GM23338 (cell line): ENCODE results near the gene UIMC1. TPM values are rescaled to one million over a fixed set of nuclear protein-coding genes. Genes with fewer than 3 reads are reported as not detected.
A peak's percentile ranks its signal among the peaks of the same experiment; 100 is the strongest.

ENCODE experiments used
- ATAC-seq: fragments of 200-7000 bp; cut with Tn5 transposase; 3 replicates; pipeline ENCODE4 v1.9.1; 2020
- DNase-seq: peaks from one replicate; pipeline ENCODE4 v3.0.0-alpha.2; 2015; ENCODE audit warnings: low spot score
- H2AFZ ChIP-seq: fragments of 200-600 bp; sonication (generic); 2 replicates; pipeline ENCODE4 v1.8.0; 2016; ENCODE audit warnings: antibody characterized with exemption, mild to moderate bottlenecking, moderate library complexity
- H3F3A ChIP-seq: fragments of 200-600 bp; sonication (generic); replicated peaks from 2 replicates; pipeline ENCODE4 v1.8.0; 2017; ENCODE audit warnings: antibody characterized with exemption, mixed run types, low read depth
- H3K27ac ChIP-seq: fragments of 200-600 bp; sonication (generic); 2 replicates; pipeline ENCODE4 v1.6.1; 2016; ENCODE audit warnings: low read depth
- H3K27me3 ChIP-seq: fragments of 200-600 bp; sonication (generic); 2 replicates; pipeline ENCODE4 v1.8.0; 2016; ENCODE audit warnings: mild to moderate bottlenecking, mixed run types, moderate library complexity; ENCODE audit not compliant: insufficient read depth
- H3K36me3 ChIP-seq: fragments of 200-600 bp; sonication (generic); 2 replicates; pipeline ENCODE4 v1.8.0; 2016; ENCODE audit warnings: mild to moderate bottlenecking; ENCODE audit not compliant: insufficient read depth
- H3K4me1 ChIP-seq: fragments of 200-600 bp; sonication (generic); 2 replicates; pipeline ENCODE4 v1.8.0; 2016; ENCODE audit warnings: mild to moderate bottlenecking, moderate library complexity; ENCODE audit not compliant: insufficient read depth
- H3K4me2 ChIP-seq: fragments of 200-600 bp; sonication (generic); 2 replicates; pipeline ENCODE4 v1.7.1; 2017; ENCODE audit warnings: mixed run types
- H3K4me3 ChIP-seq: fragments of 200-600 bp; sonication (generic); 2 replicates; pipeline ENCODE4 v1.6.1; 2016; ENCODE audit warnings: mixed run types
- H3K79me2 ChIP-seq: fragments of 200-600 bp; sonication (generic); replicated peaks from 2 replicates; pipeline ENCODE4 v1.8.0; 2017; ENCODE audit warnings: mild to moderate bottlenecking; ENCODE audit not compliant: insufficient read depth
- H3K9me2 ChIP-seq: fragments of 200-600 bp; sonication (generic); 2 replicates; pipeline ENCODE4 v1.8.0; 2017; ENCODE audit not compliant: insufficient read depth
- H4K20me1 ChIP-seq: fragments of 200-600 bp; sonication (generic); replicated peaks from 2 replicates; pipeline ENCODE4 v1.8.0; 2017; ENCODE audit warnings: mild to moderate bottlenecking; ENCODE audit not compliant: insufficient read depth
- H3K27ac Mint-ChIP-seq: 2 replicates; pipeline ENCODE4 v1.8.0; 2020; ENCODE audit warnings: inconsistent platforms, mild to moderate bottlenecking, moderate library complexity, mixed read lengths
- H3K27me3 Mint-ChIP-seq: 3 replicates; pipeline ENCODE4 v1.8.0; 2022; ENCODE audit warnings: low read depth, mild to moderate bottlenecking, moderate library complexity, mixed read lengths, inconsistent platforms; ENCODE audit not compliant: insufficient read depth, poor library complexity
- H3K36me3 Mint-ChIP-seq: 3 replicates; pipeline ENCODE4 v1.8.0; 2021; ENCODE audit warnings: low read depth, mild to moderate bottlenecking, inconsistent platforms, moderate library complexity, mixed read lengths
- H3K4me1 Mint-ChIP-seq: 3 replicates; pipeline ENCODE4 v1.8.0; 2020; ENCODE audit warnings: mild to moderate bottlenecking, inconsistent platforms, mixed read lengths
- H3K4me3 Mint-ChIP-seq: 3 replicates; pipeline ENCODE4 v1.8.0; 2021; ENCODE audit warnings: moderate library complexity, mild to moderate bottlenecking, inconsistent platforms, mixed read lengths
- H3K9me3 Mint-ChIP-seq: 3 replicates; pipeline ENCODE4 v1.8.0; 2020; ENCODE audit warnings: moderate library complexity, mild to moderate bottlenecking, inconsistent platforms, mixed read lengths
- CREB1 ChIP-seq: fragments of 250-450 bp; sonication (Bioruptor Pico); IDR thresholded peaks from 2 replicates; pipeline ENCODE4 v1.5.0; 2020; ENCODE audit warnings: low read depth, mild to moderate bottlenecking, moderate library complexity
- EZH2 ChIP-seq: fragments of 200-600 bp; sonication (generic); IDR thresholded peaks from one replicate; pipeline ENCODE4 v1.8.0; 2017; ENCODE audit warnings: antibody characterized with exemption, mild to moderate bottlenecking, low read depth; ENCODE audit not compliant: unreplicated experiment
- EZH2phosphoT487 ChIP-seq: fragments of 200-600 bp; sonication (generic); IDR thresholded peaks from one replicate; pipeline ENCODE4 v1.8.1; 2018; ENCODE audit warnings: antibody characterized with exemption; ENCODE audit not compliant: unreplicated experiment
- JUNB ChIP-seq: IDR thresholded peaks from one replicate; pipeline ENCODE4 v1.6.1; 2016; ENCODE audit warnings: antibody characterized with exemption; ENCODE audit not compliant: unreplicated experiment
- NANOG ChIP-seq: IDR thresholded peaks from 2 replicates; pipeline ENCODE4 v1.6.1; 2016; ENCODE audit warnings: antibody characterized with exemption, borderline replicate concordance
- POLR2AphosphoS5 ChIP-seq: IDR thresholded peaks from 2 replicates; pipeline ENCODE4 v1.6.1; 2016; ENCODE audit warnings: antibody characterized with exemption, low read depth
- STAT1 ChIP-seq: IDR thresholded peaks from one replicate; pipeline ENCODE4 v1.6.1; 2016; ENCODE audit warnings: antibody characterized with exemption; ENCODE audit not compliant: unreplicated experiment
- ZNF114 ChIP-seq: fragments of 250-450 bp; sonication (Bioruptor Pico); IDR thresholded peaks from 2 replicates; pipeline ENCODE4 v1.5.0; 2020; ENCODE audit warnings: mild to moderate bottlenecking, moderate library complexity
- ZNF331 ChIP-seq: fragments of 250-450 bp; sonication (Bioruptor Pico); IDR thresholded peaks from 2 replicates; pipeline ENCODE4 v1.5.0; 2020; ENCODE audit warnings: low read depth, mild to moderate bottlenecking, moderate library complexity
- polyA plus RNA-seq: library from polyadenylated mRNA; unstranded; fragments of >200 nt; fragmentation: Nextera tagmentation; extraction: Ambion mirVana; gene quantifications from 2 replicates; pipeline ENCODE4 v1.2.1, GENCODE V29; 2016
- total RNA-seq: library from RNA; depleted of rRNA; stranded (reverse); fragments of >200 nt; shearing (Covaris generic); gene quantifications from 2 replicates; pipeline ENCODE4 v1.2.3, GENCODE V29; 2014
- TF ChIP-seq, protein P1 (sequence below): IDR thresholded peaks from 2 replicates; pipeline ENCODE4 v1.6.1; 2016; ENCODE audit warnings: antibody characterized with exemption
- TF ChIP-seq, protein P2 (sequence below), 2 experiments: fragments of 200-600 bp in 1 of 2; sonication (generic) in 1 of 2; conservative IDR thresholded peaks; 2 replicates each; pipeline versions ENCODE4 v1.5.1 to v1.6.1; 2016 to 2017; ENCODE audit warnings: antibody characterized with exemption in 2 of 2, low read depth in 2 of 2, mild to moderate bottlenecking in 2 of 2, moderate library complexity in 1 of 2
- TF ChIP-seq, protein P3 (sequence below): IDR thresholded peaks from one replicate; pipeline ENCODE4 v1.6.1; 2018; ENCODE audit warnings: antibody characterized with exemption; ENCODE audit not compliant: unreplicated experiment

UIMC1 gene
- total and polyA plus RNA-seq, 2 experiments from 2014 or later = 36.4 to 40.1 TPM

DNA sequence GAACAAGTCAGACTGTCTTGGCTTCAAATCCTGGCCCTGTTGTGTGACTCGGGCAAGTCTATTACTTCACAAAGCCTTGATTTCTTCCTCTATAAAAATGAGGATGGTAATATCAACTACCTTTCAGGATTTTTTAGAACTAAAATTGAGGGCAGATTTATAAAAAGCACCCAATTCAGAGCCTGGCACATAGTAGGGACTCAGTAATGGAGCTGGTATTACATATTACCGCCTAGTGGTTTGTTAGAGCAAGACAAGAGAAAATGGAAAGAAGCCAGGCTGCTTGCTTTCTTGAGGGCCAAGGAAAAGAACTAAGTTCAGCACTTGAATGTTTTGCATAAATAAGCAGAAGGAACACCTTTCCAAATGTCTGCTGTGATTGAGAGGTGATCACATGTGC is 35.4 kb upstream of the UIMC1 start:
- Mint-ChIP-seq H3K4me3 (no peak overlapping the region), H3K9me3 (no peaks in the 10 kb centered on the region), H3K27ac (no peak overlapping the region), H3K27me3 (no peaks in the 10 kb centered on the region), H3K4me1 (no peaks in the 10 kb centered on the region), H3K36me3 (peaks cover 15% of the 10 kb centered on the region)
- H4K20me1 ChIP-seq = peaks cover 4% of the 10 kb centered on the region
- no peaks in the 10 kb centered on the region for H3F3A ChIP-seq
- no peak overlapping the region for H3K4me2 ChIP-seq
- H2AFZ ChIP-seq = no peak overlapping the region
- ATAC-seq (no peak), DNase-seq (peak; percentile 24)
- H3K4me1 ChIP-seq = no peaks in the 10 kb centered on the region
- H3K27me3 ChIP-seq = no peaks in the 10 kb centered on the region
- H3K9me2 ChIP-seq = no peaks in the 10 kb centered on the region
- peaks cover 6% of the 10 kb centered on the region; the same call in 1 of the 2 replicates for H3K36me3 ChIP-seq
- H3K27ac ChIP-seq = peak overlapping the region; percentile 11; the same call in 1 of the 2 replicates
- H3K4me3 ChIP-seq = no peak overlapping the region
- TF ChIP-seq, protein P1, sequence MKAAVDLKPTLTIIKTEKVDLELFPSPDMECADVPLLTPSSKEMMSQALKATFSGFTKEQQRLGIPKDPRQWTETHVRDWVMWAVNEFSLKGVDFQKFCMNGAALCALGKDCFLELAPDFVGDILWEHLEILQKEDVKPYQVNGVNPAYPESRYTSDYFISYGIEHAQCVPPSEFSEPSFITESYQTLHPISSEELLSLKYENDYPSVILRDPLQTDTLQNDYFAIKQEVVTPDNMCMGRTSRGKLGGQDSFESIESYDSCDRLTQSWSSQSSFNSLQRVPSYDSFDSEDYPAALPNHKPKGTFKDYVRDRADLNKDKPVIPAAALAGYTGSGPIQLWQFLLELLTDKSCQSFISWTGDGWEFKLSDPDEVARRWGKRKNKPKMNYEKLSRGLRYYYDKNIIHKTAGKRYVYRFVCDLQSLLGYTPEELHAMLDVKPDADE = no peak
- TF ChIP-seq, protein P2, sequence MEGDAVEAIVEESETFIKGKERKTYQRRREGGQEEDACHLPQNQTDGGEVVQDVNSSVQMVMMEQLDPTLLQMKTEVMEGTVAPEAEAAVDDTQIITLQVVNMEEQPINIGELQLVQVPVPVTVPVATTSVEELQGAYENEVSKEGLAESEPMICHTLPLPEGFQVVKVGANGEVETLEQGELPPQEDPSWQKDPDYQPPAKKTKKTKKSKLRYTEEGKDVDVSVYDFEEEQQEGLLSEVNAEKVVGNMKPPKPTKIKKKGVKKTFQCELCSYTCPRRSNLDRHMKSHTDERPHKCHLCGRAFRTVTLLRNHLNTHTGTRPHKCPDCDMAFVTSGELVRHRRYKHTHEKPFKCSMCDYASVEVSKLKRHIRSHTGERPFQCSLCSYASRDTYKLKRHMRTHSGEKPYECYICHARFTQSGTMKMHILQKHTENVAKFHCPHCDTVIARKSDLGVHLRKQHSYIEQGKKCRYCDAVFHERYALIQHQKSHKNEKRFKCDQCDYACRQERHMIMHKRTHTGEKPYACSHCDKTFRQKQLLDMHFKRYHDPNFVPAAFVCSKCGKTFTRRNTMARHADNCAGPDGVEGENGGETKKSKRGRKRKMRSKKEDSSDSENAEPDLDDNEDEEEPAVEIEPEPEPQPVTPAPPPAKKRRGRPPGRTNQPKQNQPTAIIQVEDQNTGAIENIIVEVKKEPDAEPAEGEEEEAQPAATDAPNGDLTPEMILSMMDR (conservative IDR thresholded peaks at IDR 0.05; ENCODE audit: low read depth in 2 of 2) = peak in 1 of 2 experiments; percentile 37; a peak in 2 of 4 replicates
- peaks cover 21% of the 10 kb centered on the region for H3K79me2 ChIP-seq

DNA sequence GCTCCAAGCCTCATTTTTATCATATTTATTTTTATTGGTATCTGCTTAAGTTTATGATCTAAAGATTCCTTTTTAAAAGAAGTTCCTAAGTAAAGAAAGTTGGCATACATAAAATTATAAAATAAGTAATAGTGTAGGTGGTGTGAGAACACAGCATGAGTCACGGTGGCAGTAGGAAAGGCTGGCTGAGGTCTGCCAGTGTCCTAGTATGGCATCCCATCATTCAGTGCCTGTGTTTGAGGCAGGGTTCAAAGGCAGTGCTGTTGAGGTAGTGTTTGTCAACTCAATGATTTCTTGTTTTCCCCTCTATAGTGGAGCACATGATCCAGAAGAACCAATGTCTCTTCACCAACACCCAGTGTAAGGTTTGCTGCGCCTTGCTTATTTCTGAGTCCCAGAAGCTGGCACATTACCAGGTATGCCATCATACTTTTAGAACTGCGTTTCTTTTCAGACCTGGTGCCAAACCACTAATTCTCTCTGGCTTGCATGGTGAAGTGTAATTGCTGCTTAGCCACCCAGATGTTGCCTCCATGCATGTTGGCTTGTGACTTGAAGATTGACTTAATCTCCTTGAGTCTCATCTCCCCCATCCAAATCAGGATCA is 34.3 kb upstream of the UIMC1 start:
- Histone ChIP-seq H3K9me2 (no peaks in the 10 kb centered on the region), H2AFZ (no peak overlapping the region), H3K79me2 (peaks cover 26% of the 10 kb centered on the region), H3K27ac (no peak overlapping the region), H3K4me1 (peaks cover 10% of the 10 kb centered on the region; the same call in 1 of the 2 replicates), H3K27me3 (no peaks in the 10 kb centered on the region), H4K20me1 (peaks cover 10% of the 10 kb centered on the region), H3K4me2 (no peak overlapping the region), H3F3A (no peaks in the 10 kb centered on the region), H3K4me3 (no peak overlapping the region), H3K36me3 (peaks cover 6% of the 10 kb centered on the region; the same call in 1 of the 2 replicates)
- Mint-ChIP-seq H3K9me3 (no peaks in the 10 kb centered on the region), H3K27me3 (peaks cover under 1% of the 10 kb centered on the region), H3K36me3 (peaks cover 15% of the 10 kb centered on the region), H3K4me3 (no peak overlapping the region), H3K4me1 (peaks cover 7% of the 10 kb centered on the region), H3K27ac (no peak overlapping the region)
- DNase-seq = no peak
- ATAC-seq = no peak
- TF ChIP-seq NANOG = no peak
- TF ChIP-seq STAT1 = no peak
- TF ChIP-seq, protein P2 (conservative IDR thresholded peaks at IDR 0.05; ENCODE audit: low read depth in 2 of 2) = no peak
- TF ChIP-seq, protein P3, sequence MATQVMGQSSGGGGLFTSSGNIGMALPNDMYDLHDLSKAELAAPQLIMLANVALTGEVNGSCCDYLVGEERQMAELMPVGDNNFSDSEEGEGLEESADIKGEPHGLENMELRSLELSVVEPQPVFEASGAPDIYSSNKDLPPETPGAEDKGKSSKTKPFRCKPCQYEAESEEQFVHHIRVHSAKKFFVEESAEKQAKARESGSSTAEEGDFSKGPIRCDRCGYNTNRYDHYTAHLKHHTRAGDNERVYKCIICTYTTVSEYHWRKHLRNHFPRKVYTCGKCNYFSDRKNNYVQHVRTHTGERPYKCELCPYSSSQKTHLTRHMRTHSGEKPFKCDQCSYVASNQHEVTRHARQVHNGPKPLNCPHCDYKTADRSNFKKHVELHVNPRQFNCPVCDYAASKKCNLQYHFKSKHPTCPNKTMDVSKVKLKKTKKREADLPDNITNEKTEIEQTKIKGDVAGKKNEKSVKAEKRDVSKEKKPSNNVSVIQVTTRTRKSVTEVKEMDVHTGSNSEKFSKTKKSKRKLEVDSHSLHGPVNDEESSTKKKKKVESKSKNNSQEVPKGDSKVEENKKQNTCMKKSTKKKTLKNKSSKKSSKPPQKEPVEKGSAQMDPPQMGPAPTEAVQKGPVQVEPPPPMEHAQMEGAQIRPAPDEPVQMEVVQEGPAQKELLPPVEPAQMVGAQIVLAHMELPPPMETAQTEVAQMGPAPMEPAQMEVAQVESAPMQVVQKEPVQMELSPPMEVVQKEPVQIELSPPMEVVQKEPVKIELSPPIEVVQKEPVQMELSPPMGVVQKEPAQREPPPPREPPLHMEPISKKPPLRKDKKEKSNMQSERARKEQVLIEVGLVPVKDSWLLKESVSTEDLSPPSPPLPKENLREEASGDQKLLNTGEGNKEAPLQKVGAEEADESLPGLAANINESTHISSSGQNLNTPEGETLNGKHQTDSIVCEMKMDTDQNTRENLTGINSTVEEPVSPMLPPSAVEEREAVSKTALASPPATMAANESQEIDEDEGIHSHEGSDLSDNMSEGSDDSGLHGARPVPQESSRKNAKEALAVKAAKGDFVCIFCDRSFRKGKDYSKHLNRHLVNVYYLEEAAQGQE = no peak
- TF ChIP-seq EZH2 = no peak
- TF ChIP-seq, protein P1 = no peak
- TF ChIP-seq ZNF331 (CRISPR knock-in tag) = no peak
- TF ChIP-seq CREB1 = no peak
- no peak for TF ChIP-seq JUNB
- no peak for TF ChIP-seq ZNF114
- no peak for TF ChIP-seq POLR2AphosphoS5
- TF ChIP-seq EZH2phosphoT487 = no peak
